ENCODE results near the gene IRF5. TPM values are rescaled to one million over a fixed set of nuclear protein-coding genes. Genes with fewer than 3 reads are reported as not detected.

IRF5 gene
- total RNA-seq, 1 experiment from 2014 or later = 1.2 TPM

GRCh38 chr7:128933180-128933891 is 4.4 kb upstream of the IRF5 start:
- Histone ChIP-seq H3K27me3 (replicated peaks; ENCODE audit: control insufficient read depth, insufficient read depth, low read length) (no peaks in the 10 kb centered on the region), H3K4me3 (ENCODE audit: low read depth, low read length) (no peak overlapping the region), H3K36me3 (ENCODE audit: control insufficient read depth, insufficient read depth, low read length) (no peaks in the 10 kb centered on the region), H3K9me3 (no peaks in the 10 kb centered on the region), H3K4me1 (peaks cover 8% of the 10 kb centered on the region)
- peaks cover 8% of the 10 kb centered on the region for H3K4me1 Mint-ChIP-seq (ENCODE audit: low read depth, unreplicated experiment)
- no peak overlapping the region for H3K4me3 Mint-ChIP-seq (ENCODE audit: unreplicated experiment)
- no peak overlapping the region for H3K27ac Mint-ChIP-seq (ENCODE audit: unreplicated experiment)
- CTCF ChIA-PET = no interaction called here
- TF ChIP-seq CTCF (IDR thresholded peaks at IDR 0.05; ENCODE audit: insufficient read depth in 1 of 2, low read depth in 1 of 2, low read length in 1 of 2, severe bottlenecking in 1 of 2, unreplicated experiment in 1 of 2) = no peak
- POLR2A ChIA-PET = no interaction called here
- no peaks in the 10 kb centered on the region for H3K36me3 Mint-ChIP-seq (ENCODE audit: insufficient read depth, unreplicated experiment)
- no peaks in the 10 kb centered on the region for H3K9me3 Mint-ChIP-seq (ENCODE audit: unreplicated experiment)
- no TSS peak for BruUV-seq (replicated peaks)
- intact Hi-C loops (cut with micrococcal nuclease; ENCODE audit: unreplicated experiment) = no loop called here
- DNase-seq = no peak
- peaks cover 5% of the 10 kb centered on the region for H3K27me3 Mint-ChIP-seq (ENCODE audit: insufficient read depth, unreplicated experiment)

- peaks cover 8% of the 10 kb centered on the region for H3K4me1 ChIP-seq
- peaks cover 8% of the 10 kb centered on the region for H3K27me3 Mint-ChIP-seq (ENCODE audit: insufficient read depth, unreplicated experiment)
Measured at GRCh38 chr7:128934361-128935341, 3.1 kb upstream of the IRF5 start.

More at GRCh38 chr7:128934361-128935341, 3.1 kb upstream of the IRF5 start:
- no peak for DNase-seq
- Histone ChIP-seq H3K9me3 (no peaks in the 10 kb centered on the region), H3K4me3 (ENCODE audit: low read depth, low read length) (no peak overlapping the region), H3K36me3 (ENCODE audit: control insufficient read depth, insufficient read depth, low read length) (no peaks in the 10 kb centered on the region), H3K27me3 (replicated peaks; ENCODE audit: control insufficient read depth, insufficient read depth, low read length) (no peaks in the 10 kb centered on the region)
- TF ChIP-seq CTCF (IDR thresholded peaks at IDR 0.05; ENCODE audit: insufficient read depth in 1 of 2, low read depth in 1 of 2, low read length in 1 of 2, severe bottlenecking in 1 of 2, unreplicated experiment in 1 of 2) = no peak
- ChIA-PET POLR2A (no interaction called here), CTCF (no interaction called here)
- Mint-ChIP-seq H3K36me3 (ENCODE audit: insufficient read depth, unreplicated experiment) (no peaks in the 10 kb centered on the region), H3K9me3 (ENCODE audit: unreplicated experiment) (no peaks in the 10 kb centered on the region), H3K4me1 (ENCODE audit: low read depth, unreplicated experiment) (peaks cover 14% of the 10 kb centered on the region), H3K4me3 (ENCODE audit: unreplicated experiment) (no peak overlapping the region), H3K27ac (ENCODE audit: unreplicated experiment) (no peak overlapping the region)
- no TSS peak for BruUV-seq (replicated peaks)
- intact Hi-C loops (cut with micrococcal nuclease; ENCODE audit: unreplicated experiment) = no loop called here

All from Caco-2 (cell line).